ENCODE data around the gene SELENOK.

Gene SELENOK

DNA sequence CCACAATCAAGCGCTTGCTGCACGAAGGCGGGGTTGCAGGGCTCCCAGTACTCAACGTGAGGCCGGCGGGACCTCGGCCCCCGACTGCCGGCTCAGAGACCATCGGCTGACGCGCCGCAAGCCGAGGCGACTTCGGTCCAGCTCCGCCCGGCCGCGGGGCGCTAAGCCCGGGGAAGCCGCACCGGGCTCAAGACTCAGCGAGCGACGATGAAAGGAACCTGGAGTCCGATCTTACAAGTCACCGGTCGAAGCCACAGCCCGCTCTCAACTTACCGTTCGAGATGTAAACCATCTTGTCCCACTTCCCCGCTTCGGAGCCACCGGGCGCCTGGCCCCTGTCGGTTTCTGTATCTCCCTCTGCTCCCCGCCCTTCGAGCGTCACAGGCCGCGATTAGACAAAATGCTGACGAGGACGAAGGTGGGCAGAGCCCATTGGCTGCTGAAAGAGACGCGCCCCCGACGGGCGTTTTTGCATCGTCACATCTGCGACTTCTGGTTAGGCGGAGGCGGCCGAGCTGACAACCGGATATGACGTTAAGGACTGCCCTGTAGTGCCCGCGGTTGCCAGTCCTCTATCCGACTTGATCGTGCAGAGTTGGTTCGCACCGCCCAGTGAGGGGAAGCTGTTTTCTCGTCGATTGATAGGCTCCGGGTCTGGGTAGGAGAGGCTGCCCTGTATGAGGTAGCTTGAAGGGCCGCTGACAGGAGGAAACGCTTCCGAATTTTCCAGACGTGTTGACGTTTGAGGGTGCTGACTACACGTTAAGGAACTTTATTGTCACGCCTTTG, at the start of gene SELENOK:
TSS of gene SELENOK (minus strand) at position 363 of the 789 bp plus-strand sequence.
- ATAC-seq (ENCODE audit: low read depth) (peak; percentile 94), DNase-seq (ENCODE audit: low spot score) (peak; percentile 97)
- peaks cover 15% of the 10 kb centered on the region for H3K4me1 ChIP-seq (ENCODE audit: insufficient read depth, poor library complexity, severe bottlenecking)
- H3K36me3 ChIP-seq (ENCODE audit: low read depth) = peaks cover 34% of the 10 kb centered on the region
- TF ChIP-seq, protein P1, sequence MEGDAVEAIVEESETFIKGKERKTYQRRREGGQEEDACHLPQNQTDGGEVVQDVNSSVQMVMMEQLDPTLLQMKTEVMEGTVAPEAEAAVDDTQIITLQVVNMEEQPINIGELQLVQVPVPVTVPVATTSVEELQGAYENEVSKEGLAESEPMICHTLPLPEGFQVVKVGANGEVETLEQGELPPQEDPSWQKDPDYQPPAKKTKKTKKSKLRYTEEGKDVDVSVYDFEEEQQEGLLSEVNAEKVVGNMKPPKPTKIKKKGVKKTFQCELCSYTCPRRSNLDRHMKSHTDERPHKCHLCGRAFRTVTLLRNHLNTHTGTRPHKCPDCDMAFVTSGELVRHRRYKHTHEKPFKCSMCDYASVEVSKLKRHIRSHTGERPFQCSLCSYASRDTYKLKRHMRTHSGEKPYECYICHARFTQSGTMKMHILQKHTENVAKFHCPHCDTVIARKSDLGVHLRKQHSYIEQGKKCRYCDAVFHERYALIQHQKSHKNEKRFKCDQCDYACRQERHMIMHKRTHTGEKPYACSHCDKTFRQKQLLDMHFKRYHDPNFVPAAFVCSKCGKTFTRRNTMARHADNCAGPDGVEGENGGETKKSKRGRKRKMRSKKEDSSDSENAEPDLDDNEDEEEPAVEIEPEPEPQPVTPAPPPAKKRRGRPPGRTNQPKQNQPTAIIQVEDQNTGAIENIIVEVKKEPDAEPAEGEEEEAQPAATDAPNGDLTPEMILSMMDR (IDR thresholded peaks at IDR 0.05; ENCODE audit: poor library complexity, severe bottlenecking) = no peak
- H3K27me3 ChIP-seq (ENCODE audit: insufficient read depth, poor library complexity, severe bottlenecking) = no peaks in the 10 kb centered on the region
- H3K27ac ChIP-seq (ENCODE audit: poor library complexity, severe bottlenecking) = peak within 1 kb of the TSS; percentile 27
- no peaks in the 10 kb centered on the region for H3K9me3 ChIP-seq (ENCODE audit: severe bottlenecking)
- H3K4me3 ChIP-seq (ENCODE audit: severe bottlenecking) = peak within 1 kb of the TSS; percentile 74

DNA sequence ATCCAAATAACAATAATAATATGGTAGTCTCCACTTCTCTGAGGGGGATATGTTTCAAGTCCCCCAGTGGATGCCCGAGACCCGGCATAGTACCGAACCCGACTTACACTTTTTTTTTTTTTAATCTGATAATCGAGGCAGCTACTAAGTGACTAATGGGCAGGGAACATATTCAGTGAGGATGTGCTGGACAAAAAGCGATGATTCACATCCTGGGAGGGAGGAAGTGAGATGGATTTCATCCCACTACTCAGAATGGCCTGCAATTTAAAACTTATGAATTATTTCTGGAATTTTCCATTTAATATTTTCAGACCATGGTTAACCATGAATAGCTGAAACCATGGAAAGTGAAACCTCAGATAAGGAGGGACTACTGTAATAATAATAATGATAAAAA, 49.5 kb upstream of the SELENOK start:
- Histone ChIP-seq H3K36me3 (ENCODE audit: low read depth) (no peaks in the 10 kb centered on the region), H3K4me1 (ENCODE audit: insufficient read depth, poor library complexity, severe bottlenecking) (peaks cover 9% of the 10 kb centered on the region), H3K4me3 (ENCODE audit: severe bottlenecking) (no peak overlapping the region), H3K9me3 (ENCODE audit: severe bottlenecking) (no peaks in the 10 kb centered on the region), H3K27ac (ENCODE audit: poor library complexity, severe bottlenecking) (peak overlapping the region; percentile 25), H3K27me3 (ENCODE audit: insufficient read depth, poor library complexity, severe bottlenecking) (no peaks in the 10 kb centered on the region)
- DNase-seq (ENCODE audit: low spot score) (no peak), ATAC-seq (ENCODE audit: low read depth) (peak; percentile 81)
- TF ChIP-seq, protein P1 (IDR thresholded peaks at IDR 0.05; ENCODE audit: poor library complexity, severe bottlenecking) = no peak

DNA sequence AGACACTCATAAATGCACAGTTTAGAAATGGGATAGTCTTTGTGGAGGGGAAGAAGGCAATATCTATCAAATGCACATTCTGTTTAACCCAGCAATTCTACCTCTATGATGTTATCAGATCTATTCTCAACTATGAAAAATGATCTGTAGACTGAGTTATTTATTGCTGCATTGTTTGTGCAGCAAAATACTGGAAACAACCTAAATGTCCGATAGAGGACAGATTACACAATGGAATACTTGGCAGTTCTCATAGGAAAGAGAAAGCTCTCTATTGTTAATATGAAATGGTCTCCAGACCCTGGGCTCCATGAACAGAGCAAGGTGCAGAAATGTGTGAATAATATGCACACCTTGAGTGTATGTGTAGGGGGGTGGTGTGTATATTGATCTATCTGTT, 49.0 kb upstream of the SELENOK start:
- no peak overlapping the region for H3K27ac ChIP-seq (ENCODE audit: poor library complexity, severe bottlenecking)
- TF ChIP-seq, protein P1 (IDR thresholded peaks at IDR 0.05; ENCODE audit: poor library complexity, severe bottlenecking) = no peak
- peaks cover 9% of the 10 kb centered on the region for H3K4me1 ChIP-seq (ENCODE audit: insufficient read depth, poor library complexity, severe bottlenecking)
- H3K27me3 ChIP-seq (ENCODE audit: insufficient read depth, poor library complexity, severe bottlenecking) = no peaks in the 10 kb centered on the region
- DNase-seq (ENCODE audit: low spot score) = no peak
- no peak for ATAC-seq (ENCODE audit: low read depth)
- no peaks in the 10 kb centered on the region for H3K36me3 ChIP-seq (ENCODE audit: low read depth)
- no peak overlapping the region for H3K4me3 ChIP-seq (ENCODE audit: severe bottlenecking)
- no peaks in the 10 kb centered on the region for H3K9me3 ChIP-seq (ENCODE audit: severe bottlenecking)

DNA sequence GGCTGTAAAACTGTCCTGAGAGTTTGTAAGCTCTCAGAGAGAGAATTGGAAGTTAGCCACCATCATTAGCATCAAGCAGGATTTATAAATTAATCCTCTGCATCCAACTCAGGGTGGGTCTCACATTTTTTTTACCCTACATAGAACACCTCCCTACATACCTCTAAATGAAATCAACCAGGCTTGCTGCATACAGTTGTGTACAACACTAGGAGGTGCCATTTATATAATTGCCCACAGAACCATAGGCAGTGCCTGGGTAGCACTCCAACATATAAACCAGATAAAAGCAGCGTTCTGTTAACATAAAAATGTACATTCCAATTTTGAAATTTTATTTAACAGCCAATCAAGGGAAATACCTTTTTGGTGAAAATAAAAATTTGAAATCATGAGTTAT, 48.2 kb upstream of the SELENOK start:
- H3K9me3 ChIP-seq (ENCODE audit: severe bottlenecking) = no peaks in the 10 kb centered on the region
- TF ChIP-seq, protein P1 (IDR thresholded peaks at IDR 0.05; ENCODE audit: poor library complexity, severe bottlenecking) = no peak
- no peaks in the 10 kb centered on the region for H3K36me3 ChIP-seq (ENCODE audit: low read depth)
- ATAC-seq (ENCODE audit: low read depth) (no peak), DNase-seq (ENCODE audit: low spot score) (no peak)
- no peaks in the 10 kb centered on the region for H3K27me3 ChIP-seq (ENCODE audit: insufficient read depth, poor library complexity, severe bottlenecking)
- H3K4me3 ChIP-seq (ENCODE audit: severe bottlenecking) = no peak overlapping the region
- H3K4me1 ChIP-seq (ENCODE audit: insufficient read depth, poor library complexity, severe bottlenecking) = peaks cover 9% of the 10 kb centered on the region
- no peak overlapping the region for H3K27ac ChIP-seq (ENCODE audit: poor library complexity, severe bottlenecking)

DNA sequence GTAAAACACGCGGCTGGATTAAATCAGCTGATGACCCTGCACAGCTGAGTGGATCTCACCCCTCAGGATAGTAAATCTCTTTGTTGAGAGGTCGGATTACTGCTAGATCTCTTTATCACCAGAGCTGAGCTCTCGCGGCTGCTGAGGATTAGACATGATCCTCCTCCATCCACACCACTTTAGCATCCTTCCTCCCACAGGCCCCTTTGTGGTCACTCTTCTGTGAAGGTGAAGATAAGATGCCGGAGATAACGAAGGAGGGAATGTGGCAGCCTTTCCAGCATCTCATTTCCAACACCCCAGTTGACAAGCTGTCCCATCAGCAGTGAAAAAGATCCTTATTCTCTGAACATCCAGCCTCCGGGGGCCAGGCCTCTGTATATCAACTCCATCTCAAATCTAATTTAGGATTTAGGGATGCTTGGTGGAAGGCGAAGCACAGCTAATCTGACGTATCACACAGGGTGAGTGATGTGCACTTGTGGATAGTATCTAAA, 47.5 kb upstream of the SELENOK start:
- DNase-seq (ENCODE audit: low spot score) (no peak), ATAC-seq (ENCODE audit: low read depth) (no peak)
- H3K4me3 ChIP-seq (ENCODE audit: severe bottlenecking) = no peak overlapping the region
- no peaks in the 10 kb centered on the region for H3K27me3 ChIP-seq (ENCODE audit: insufficient read depth, poor library complexity, severe bottlenecking)
- H3K27ac ChIP-seq (ENCODE audit: poor library complexity, severe bottlenecking) = no peak overlapping the region
- no peaks in the 10 kb centered on the region for H3K9me3 ChIP-seq (ENCODE audit: severe bottlenecking)
- peaks cover 9% of the 10 kb centered on the region for H3K4me1 ChIP-seq (ENCODE audit: insufficient read depth, poor library complexity, severe bottlenecking)
- TF ChIP-seq, protein P1 (IDR thresholded peaks at IDR 0.05; ENCODE audit: poor library complexity, severe bottlenecking) = no peak
- H3K36me3 ChIP-seq (ENCODE audit: low read depth) = no peaks in the 10 kb centered on the region

All from RWPE2 (cell line).